PFSK-1 (cell line): ENCODE results near the gene SPEG.

Experiments used
- FOXP2 ChIP-seq: optimal IDR thresholded peaks from 2 replicates; pipeline ENCODE3; 2011; ENCODE audit warnings: borderline replicate concordance, control low read depth, inconsistent platforms; ENCODE audit not compliant: insufficient read depth; ENCODE audit errors: extremely low read length, extremely low read depth
- POLR2AphosphoS5 ChIP-seq: IDR thresholded peaks from 2 replicates; pipeline ENCODE4 v1.6.1; 2012; ENCODE audit warnings: low read depth, mild to moderate bottlenecking, control low read depth, low read length, moderate library complexity
- SIN3A ChIP-seq: IDR thresholded peaks from 2 replicates; pipeline ENCODE4 v1.6.1; 2012; ENCODE audit warnings: mild to moderate bottlenecking, low read length, moderate library complexity, borderline replicate concordance; ENCODE audit not compliant: insufficient read depth
- TAF1 ChIP-seq: IDR thresholded peaks from 2 replicates; pipeline ENCODE4 v1.6.1; 2012; ENCODE audit warnings: low read length, control low read depth, borderline replicate concordance; ENCODE audit not compliant: insufficient read depth
- TF ChIP-seq, protein P1 (sequence below), 2 experiments: IDR thresholded peaks; 2 replicates each; pipeline versions ENCODE4 v1.6.1 to v1.8.0; 2011 to 2012; ENCODE audit warnings: low read depth in 2 of 2, low read length in 2 of 2, control low read depth in 1 of 2, inconsistent platforms in 1 of 2, mild to moderate bottlenecking in 1 of 2, moderate library complexity in 1 of 2; ENCODE audit not compliant: insufficient read depth in 1 of 2

Gene SPEG

DNA sequence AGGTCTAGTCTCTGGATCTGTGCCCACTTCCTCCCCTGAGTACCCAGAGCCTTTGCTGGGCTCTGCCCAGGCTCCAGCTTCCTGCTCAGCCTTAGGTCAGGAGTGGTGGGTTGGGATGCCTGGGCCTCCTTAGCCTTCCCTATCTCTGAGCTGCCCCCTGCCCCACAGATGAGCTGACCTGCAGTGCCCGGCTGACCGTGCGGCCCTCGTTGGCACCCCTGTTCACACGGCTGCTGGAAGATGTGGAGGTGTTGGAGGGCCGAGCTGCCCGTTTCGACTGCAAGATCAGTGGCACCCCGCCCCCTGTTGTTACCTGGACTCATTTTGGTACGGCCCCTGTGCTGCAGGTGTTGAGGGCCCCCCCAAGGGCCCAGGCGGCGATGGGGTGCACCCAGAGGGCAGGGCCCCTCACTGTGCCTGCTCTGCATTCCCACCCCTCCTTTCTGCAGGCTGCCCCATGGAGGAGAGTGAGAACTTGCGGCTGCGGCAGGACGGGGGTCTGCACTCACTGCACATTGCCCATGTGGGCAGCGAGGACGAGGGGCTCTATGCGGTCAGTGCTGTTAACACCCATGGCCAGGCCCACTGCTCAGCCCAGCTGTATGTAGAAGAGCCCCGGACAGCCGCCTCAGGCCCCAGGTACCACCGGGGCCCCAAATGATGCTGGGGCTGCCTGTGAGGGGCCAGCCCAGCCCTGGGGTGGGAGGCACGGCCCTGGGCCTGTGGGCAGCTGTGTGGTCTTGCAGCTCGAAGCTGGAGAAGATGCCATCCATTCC is 34.0 kb downstream of the SPEG start:
- TF ChIP-seq, protein P1, sequence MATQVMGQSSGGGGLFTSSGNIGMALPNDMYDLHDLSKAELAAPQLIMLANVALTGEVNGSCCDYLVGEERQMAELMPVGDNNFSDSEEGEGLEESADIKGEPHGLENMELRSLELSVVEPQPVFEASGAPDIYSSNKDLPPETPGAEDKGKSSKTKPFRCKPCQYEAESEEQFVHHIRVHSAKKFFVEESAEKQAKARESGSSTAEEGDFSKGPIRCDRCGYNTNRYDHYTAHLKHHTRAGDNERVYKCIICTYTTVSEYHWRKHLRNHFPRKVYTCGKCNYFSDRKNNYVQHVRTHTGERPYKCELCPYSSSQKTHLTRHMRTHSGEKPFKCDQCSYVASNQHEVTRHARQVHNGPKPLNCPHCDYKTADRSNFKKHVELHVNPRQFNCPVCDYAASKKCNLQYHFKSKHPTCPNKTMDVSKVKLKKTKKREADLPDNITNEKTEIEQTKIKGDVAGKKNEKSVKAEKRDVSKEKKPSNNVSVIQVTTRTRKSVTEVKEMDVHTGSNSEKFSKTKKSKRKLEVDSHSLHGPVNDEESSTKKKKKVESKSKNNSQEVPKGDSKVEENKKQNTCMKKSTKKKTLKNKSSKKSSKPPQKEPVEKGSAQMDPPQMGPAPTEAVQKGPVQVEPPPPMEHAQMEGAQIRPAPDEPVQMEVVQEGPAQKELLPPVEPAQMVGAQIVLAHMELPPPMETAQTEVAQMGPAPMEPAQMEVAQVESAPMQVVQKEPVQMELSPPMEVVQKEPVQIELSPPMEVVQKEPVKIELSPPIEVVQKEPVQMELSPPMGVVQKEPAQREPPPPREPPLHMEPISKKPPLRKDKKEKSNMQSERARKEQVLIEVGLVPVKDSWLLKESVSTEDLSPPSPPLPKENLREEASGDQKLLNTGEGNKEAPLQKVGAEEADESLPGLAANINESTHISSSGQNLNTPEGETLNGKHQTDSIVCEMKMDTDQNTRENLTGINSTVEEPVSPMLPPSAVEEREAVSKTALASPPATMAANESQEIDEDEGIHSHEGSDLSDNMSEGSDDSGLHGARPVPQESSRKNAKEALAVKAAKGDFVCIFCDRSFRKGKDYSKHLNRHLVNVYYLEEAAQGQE (IDR thresholded peaks at IDR 0.05; ENCODE audit: insufficient read depth in 1 of 2, low read depth in 2 of 2, low read length in 2 of 2): no peak
- TF ChIP-seq TAF1 (no peak), POLR2AphosphoS5 (no peak), SIN3A (no peak), FOXP2 (no peak)

DNA sequence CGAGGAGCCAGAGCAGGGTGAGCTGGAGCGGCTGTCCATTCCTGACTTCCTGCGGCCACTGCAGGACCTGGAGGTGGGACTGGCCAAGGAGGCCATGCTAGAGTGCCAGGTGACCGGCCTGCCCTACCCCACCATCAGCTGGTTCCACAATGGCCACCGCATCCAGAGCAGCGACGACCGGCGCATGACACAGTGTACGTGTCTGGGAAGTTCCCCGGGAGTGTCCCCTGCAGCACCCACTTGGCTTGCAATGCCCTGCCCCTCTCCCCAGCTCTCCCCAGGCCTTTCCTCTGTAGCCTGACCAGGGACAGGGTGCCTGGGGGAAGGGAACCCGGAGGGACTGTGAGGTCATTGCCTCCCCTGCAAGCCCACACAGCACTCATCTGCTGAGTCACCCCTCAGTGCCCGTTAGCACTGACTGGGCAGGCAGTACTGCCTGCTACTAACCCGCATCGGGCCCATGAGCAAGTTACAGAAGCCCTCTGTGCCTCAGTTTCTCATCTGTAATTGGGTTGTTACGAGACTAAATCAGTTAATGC is 34.6 kb downstream of the SPEG start:
- TF ChIP-seq, protein P1 (IDR thresholded peaks at IDR 0.05; ENCODE audit: insufficient read depth in 1 of 2, low read depth in 2 of 2, low read length in 2 of 2): no peak
- TF ChIP-seq POLR2AphosphoS5: no peak
- TF ChIP-seq TAF1: no peak
- TF ChIP-seq FOXP2: no peak
- TF ChIP-seq SIN3A: no peak

DNA sequence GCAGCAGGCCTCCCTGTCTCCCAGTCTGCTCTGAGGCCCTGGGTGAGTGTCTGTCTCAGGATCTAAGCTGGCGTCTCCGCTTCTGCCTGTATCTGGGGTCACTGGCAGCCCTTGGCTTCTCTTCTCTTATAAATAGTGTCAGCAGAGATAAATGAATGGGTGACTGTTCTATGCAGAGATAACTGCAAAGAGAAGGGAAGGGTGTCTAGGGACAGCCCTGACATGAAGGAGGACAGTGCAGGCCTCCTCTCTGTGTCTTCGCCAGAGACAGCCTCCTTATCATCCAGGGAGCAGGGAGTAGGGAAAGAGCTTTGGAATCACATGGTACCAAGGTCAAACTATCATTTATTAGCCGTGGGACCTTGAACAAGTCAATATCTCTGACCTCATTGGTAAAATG is 35.8 kb downstream of the SPEG start:
- no peak for TF ChIP-seq FOXP2
- no peak for TF ChIP-seq TAF1
- TF ChIP-seq, protein P1 (IDR thresholded peaks at IDR 0.05; ENCODE audit: insufficient read depth in 1 of 2, low read depth in 2 of 2, low read length in 2 of 2): no peak
- no peak for TF ChIP-seq POLR2AphosphoS5

DNA sequence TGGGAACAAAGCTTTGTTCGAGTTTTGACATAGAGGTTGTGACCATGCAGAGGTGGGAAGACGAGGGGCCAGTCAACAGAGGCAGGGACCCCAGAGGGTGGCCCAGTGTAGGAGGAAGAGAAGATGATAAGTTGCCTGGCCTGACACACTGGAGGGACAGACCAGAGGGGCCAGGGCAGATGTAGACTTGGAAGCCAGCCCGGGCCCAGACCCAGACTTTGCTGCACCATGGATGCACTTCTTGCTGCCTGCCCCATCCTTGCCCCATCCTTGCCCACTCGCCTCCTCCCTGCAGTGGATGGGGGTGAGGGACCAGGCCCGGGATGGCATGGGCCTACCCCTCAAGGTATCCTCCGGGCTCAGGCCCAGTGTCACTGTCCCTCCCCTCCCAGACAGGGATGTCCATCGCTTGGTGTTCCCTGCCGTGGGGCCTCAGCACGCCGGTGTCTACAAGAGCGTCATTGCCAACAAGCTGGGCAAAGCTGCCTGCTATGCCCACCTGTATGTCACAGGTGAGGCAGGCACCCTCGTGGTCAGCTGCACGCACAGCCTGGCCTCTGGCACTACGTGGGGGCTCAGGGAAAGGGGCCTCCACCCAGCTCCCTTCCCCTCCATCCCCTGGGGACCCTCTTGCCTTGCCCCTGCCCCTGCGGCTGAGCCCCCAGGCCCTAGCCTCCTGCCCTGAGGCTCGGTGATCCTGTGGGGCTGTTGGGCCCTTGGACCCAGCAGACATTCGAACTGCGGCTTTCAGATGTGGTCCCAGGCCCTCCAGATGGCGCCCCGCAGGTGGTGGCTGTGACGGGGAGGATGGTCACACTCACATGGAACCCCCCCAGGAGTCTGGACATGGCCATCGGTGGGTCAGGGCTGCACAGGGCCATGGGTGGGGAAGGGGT is 37.1 kb downstream of the SPEG start:
- TF ChIP-seq, protein P1 (IDR thresholded peaks at IDR 0.05; ENCODE audit: insufficient read depth in 1 of 2, low read depth in 2 of 2, low read length in 2 of 2): no peak
- TF ChIP-seq POLR2AphosphoS5 (no peak), FOXP2 (no peak), SIN3A (no peak), TAF1 (no peak)
